GM23338 (cell line): ENCODE data around the gene FBXO39. TPM values are rescaled to one million over a fixed set of nuclear protein-coding genes. Genes with fewer than 3 reads are reported as not detected.

Experiments
- CREB1 ChIP-seq: fragments of 250-450 bp; sonication (Bioruptor Pico); IDR thresholded peaks from 2 replicates; pipeline ENCODE4 v1.5.0; 2020; ENCODE audit warnings: low read depth, mild to moderate bottlenecking, moderate library complexity
- ETS1 ChIP-seq: IDR thresholded peaks from 2 replicates; pipeline ENCODE4 v1.6.1; 2016; ENCODE audit warnings: antibody characterized with exemption
- EZH2 ChIP-seq: fragments of 200-600 bp; sonication (generic); IDR thresholded peaks from one replicate; pipeline ENCODE4 v1.8.0; 2017; ENCODE audit warnings: antibody characterized with exemption, mild to moderate bottlenecking, low read depth; ENCODE audit not compliant: unreplicated experiment
- EZH2phosphoT487 ChIP-seq: fragments of 200-600 bp; sonication (generic); IDR thresholded peaks from one replicate; pipeline ENCODE4 v1.8.1; 2018; ENCODE audit warnings: antibody characterized with exemption; ENCODE audit not compliant: unreplicated experiment
- JUNB ChIP-seq: IDR thresholded peaks from one replicate; pipeline ENCODE4 v1.6.1; 2016; ENCODE audit warnings: antibody characterized with exemption; ENCODE audit not compliant: unreplicated experiment
- STAT1 ChIP-seq: IDR thresholded peaks from one replicate; pipeline ENCODE4 v1.6.1; 2016; ENCODE audit warnings: antibody characterized with exemption; ENCODE audit not compliant: unreplicated experiment
- ZNF114 ChIP-seq: fragments of 250-450 bp; sonication (Bioruptor Pico); IDR thresholded peaks from 2 replicates; pipeline ENCODE4 v1.5.0; 2020; ENCODE audit warnings: mild to moderate bottlenecking, moderate library complexity
- ZNF331 ChIP-seq: fragments of 250-450 bp; sonication (Bioruptor Pico); IDR thresholded peaks from 2 replicates; pipeline ENCODE4 v1.5.0; 2020; ENCODE audit warnings: low read depth, mild to moderate bottlenecking, moderate library complexity
- ZNF462 ChIP-seq: fragments of 250-450 bp; sonication (Bioruptor Pico); IDR thresholded peaks from 2 replicates; pipeline ENCODE4 v1.5.0; 2020; ENCODE audit warnings: mild to moderate bottlenecking, moderate library complexity
- polyA plus RNA-seq: library from polyadenylated mRNA; unstranded; fragments of >200 nt; fragmentation: Nextera tagmentation; extraction: Ambion mirVana; gene quantifications from 2 replicates; pipeline ENCODE4 v1.2.1, GENCODE V29; 2016
- total RNA-seq: library from RNA; depleted of rRNA; stranded (reverse); fragments of >200 nt; shearing (Covaris generic); gene quantifications from 2 replicates; pipeline ENCODE4 v1.2.3, GENCODE V29; 2014
- TF ChIP-seq, protein P1 (sequence below), 2 experiments: fragments of 200-600 bp in 1 of 2; sonication (generic) in 1 of 2; conservative IDR thresholded peaks; 2 replicates each; pipeline versions ENCODE4 v1.5.1 to v1.6.1; 2016 to 2017; ENCODE audit warnings: antibody characterized with exemption in 2 of 2, low read depth in 2 of 2, mild to moderate bottlenecking in 2 of 2, moderate library complexity in 1 of 2

Gene FBXO39
- total and polyA plus RNA-seq, 2 experiments from 2014 or later = not detected

DNA sequence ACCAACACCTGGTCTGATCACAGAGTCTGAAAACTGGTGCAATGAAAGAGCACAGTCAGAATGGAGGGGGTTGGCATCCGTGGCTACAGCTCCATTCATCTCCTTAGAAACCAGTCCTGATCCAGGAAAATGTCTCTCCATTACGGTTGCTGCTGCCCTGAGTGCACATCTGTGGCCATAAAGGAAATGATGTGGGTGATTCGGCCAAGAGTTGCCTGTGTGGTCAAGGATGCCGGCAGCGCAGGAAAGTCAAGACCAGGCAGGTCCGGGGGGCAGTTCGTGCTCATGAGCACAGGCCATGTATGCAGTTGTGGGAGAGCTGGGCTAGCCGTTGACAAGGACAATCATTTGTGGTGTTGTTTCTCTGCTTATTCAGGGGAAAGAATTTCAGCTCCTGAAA lies 14.2 kb upstream of the FBXO39 start (continued):
- TF ChIP-seq ZNF462 (no peak), JUNB (no peak), STAT1 (no peak), EZH2 (no peak), ETS1 (no peak), ZNF331 (CRISPR knock-in tag) (no peak), ZNF114 (CRISPR knock-in tag) (no peak), EZH2phosphoT487 (no peak), CREB1 (CRISPR knock-in tag) (no peak)
- TF ChIP-seq, protein P1, sequence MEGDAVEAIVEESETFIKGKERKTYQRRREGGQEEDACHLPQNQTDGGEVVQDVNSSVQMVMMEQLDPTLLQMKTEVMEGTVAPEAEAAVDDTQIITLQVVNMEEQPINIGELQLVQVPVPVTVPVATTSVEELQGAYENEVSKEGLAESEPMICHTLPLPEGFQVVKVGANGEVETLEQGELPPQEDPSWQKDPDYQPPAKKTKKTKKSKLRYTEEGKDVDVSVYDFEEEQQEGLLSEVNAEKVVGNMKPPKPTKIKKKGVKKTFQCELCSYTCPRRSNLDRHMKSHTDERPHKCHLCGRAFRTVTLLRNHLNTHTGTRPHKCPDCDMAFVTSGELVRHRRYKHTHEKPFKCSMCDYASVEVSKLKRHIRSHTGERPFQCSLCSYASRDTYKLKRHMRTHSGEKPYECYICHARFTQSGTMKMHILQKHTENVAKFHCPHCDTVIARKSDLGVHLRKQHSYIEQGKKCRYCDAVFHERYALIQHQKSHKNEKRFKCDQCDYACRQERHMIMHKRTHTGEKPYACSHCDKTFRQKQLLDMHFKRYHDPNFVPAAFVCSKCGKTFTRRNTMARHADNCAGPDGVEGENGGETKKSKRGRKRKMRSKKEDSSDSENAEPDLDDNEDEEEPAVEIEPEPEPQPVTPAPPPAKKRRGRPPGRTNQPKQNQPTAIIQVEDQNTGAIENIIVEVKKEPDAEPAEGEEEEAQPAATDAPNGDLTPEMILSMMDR (conservative IDR thresholded peaks at IDR 0.05; ENCODE audit: low read depth in 2 of 2) = no peak
